NB4 (cell line): ENCODE results near the gene QSER1.

Experiments
- CTCF ChIP-seq: IDR thresholded peaks from one replicate; pipeline ENCODE4 v1.5.1; 2012; ENCODE audit warnings: low read depth, low read length
- MAX ChIP-seq: IDR thresholded peaks from 2 replicates; pipeline ENCODE4 v1.6.1; 2011; ENCODE audit warnings: low read depth, low read length
- MYC ChIP-seq: IDR thresholded peaks from 2 replicates; pipeline ENCODE4 v1.6.1; 2011; ENCODE audit warnings: low read depth, low read length
- POLR2A ChIP-seq: IDR thresholded peaks from 2 replicates; pipeline ENCODE4 v1.6.1; 2011; ENCODE audit warnings: mild to moderate bottlenecking; ENCODE audit not compliant: insufficient read length; ENCODE audit errors: extremely low read depth

GRCh38 chr11:32939046-32939445 lies 46.4 kb downstream of the QSER1 start:
- no peak for TF ChIP-seq CTCF
- no peak for TF ChIP-seq POLR2A
- TF ChIP-seq MYC = no peak
- no peak for TF ChIP-seq MAX
